NT2/D1 (cell line): ENCODE results near the gene ISYNA1.

Experiments used
- YY1 ChIP-seq: IDR thresholded peaks from 2 replicates; pipeline ENCODE4 v1.6.1; 2011; ENCODE audit not compliant: insufficient read length, insufficient read depth
- ZNF274 ChIP-seq: IDR thresholded peaks from 2 replicates; pipeline ENCODE4 v1.6.1; 2011; ENCODE audit warnings: mild to moderate bottlenecking, low read depth, low read length

GRCh38 chr19:18423258-18424020 lies 14.5 kb downstream of the ISYNA1 start:
- TF ChIP-seq YY1 (no peak), ZNF274 (no peak)
